ENCODE results near the gene VPS13C. TPM values are rescaled to one million over a fixed set of nuclear protein-coding genes. Genes with fewer than 3 reads are reported as not detected.

VPS13C gene
- total RNA-seq, 3 donors from 2014 or later (not counting 1 experiment from before 2014, with no cell fraction given), result 155 to 204 (median 164) TPM

GRCh38 chr15:61830536-61831330 is 229.5 kb downstream of the VPS13C start:
- peak overlapping the region in 1 of 2 donors; percentile 56 for H3K27ac Mint-ChIP-seq
- H3K4me3 Mint-ChIP-seq, result no peak overlapping the region
- no peaks in the 10 kb centered on the region for H3K9me3 Mint-ChIP-seq
- Histone ChIP-seq H3K4me3 (ENCODE audit: low read length) (no peak overlapping the region), H3K9me3 (ENCODE audit: control insufficient read depth, insufficient read depth, low read length) (no peaks in the 10 kb centered on the region), H3K27me3 (ENCODE audit: control insufficient read depth, insufficient read depth, low read length) (peaks cover 3% of the 10 kb centered on the region), H3K36me3 (ENCODE audit: control insufficient read depth, insufficient read depth, low read length) (no peaks in the 10 kb centered on the region), H3K4me1 (ENCODE audit: control insufficient read depth, insufficient read depth, low read length) (peaks cover 14% of the 10 kb centered on the region), H3K27ac (ENCODE audit: low read length) (no peak overlapping the region)
- H3K36me3 Mint-ChIP-seq, result no peaks in the 10 kb centered on the region
- ATAC-seq (no peak), DNase-seq (no peak)
- TF ChIP-seq, protein P1, sequence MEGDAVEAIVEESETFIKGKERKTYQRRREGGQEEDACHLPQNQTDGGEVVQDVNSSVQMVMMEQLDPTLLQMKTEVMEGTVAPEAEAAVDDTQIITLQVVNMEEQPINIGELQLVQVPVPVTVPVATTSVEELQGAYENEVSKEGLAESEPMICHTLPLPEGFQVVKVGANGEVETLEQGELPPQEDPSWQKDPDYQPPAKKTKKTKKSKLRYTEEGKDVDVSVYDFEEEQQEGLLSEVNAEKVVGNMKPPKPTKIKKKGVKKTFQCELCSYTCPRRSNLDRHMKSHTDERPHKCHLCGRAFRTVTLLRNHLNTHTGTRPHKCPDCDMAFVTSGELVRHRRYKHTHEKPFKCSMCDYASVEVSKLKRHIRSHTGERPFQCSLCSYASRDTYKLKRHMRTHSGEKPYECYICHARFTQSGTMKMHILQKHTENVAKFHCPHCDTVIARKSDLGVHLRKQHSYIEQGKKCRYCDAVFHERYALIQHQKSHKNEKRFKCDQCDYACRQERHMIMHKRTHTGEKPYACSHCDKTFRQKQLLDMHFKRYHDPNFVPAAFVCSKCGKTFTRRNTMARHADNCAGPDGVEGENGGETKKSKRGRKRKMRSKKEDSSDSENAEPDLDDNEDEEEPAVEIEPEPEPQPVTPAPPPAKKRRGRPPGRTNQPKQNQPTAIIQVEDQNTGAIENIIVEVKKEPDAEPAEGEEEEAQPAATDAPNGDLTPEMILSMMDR (IDR thresholded peaks at IDR 0.05), result no peak
- peaks cover 5 to 16% of the 10 kb centered on the region in 2 donors for H3K27me3 Mint-ChIP-seq (ENCODE audit: low read depth in 2 of 2)
- 29% methylated on average over 12 of the region's 12 CpGs for WGBS (ENCODE audit: insufficient coverage)
- intact Hi-C loops (cut with micrococcal nuclease), result loop anchor here (10.0 kb wide), 1 partner anchor 1246 kb away; no protein-coding TSS in a partner anchor
- peaks cover 15 to 21% of the 10 kb centered on the region in 2 donors for H3K4me1 Mint-ChIP-seq

- H3K4me3 ChIP-seq (ENCODE audit: low read length), result no peak overlapping the region
- TF ChIP-seq, protein P1 (IDR thresholded peaks at IDR 0.05), result no peak
- ATAC-seq (no peak), DNase-seq (no peak)
- no peak overlapping the region for H3K27ac ChIP-seq (ENCODE audit: low read length)
- 95% methylated on average over 7 of the region's 7 CpGs for WGBS (ENCODE audit: insufficient coverage)
- H3K27ac Mint-ChIP-seq, result no peak overlapping the region
- no peak overlapping the region for H3K4me3 Mint-ChIP-seq
- H3K27me3 Mint-ChIP-seq (ENCODE audit: low read depth in 2 of 2), result peaks cover 10 to 22% of the 10 kb centered on the region in 2 donors
- H3K9me3 ChIP-seq (ENCODE audit: control insufficient read depth, insufficient read depth, low read length), result no peaks in the 10 kb centered on the region
- H3K4me1 ChIP-seq (ENCODE audit: control insufficient read depth, insufficient read depth, low read length), result peaks cover 9% of the 10 kb centered on the region
- no peaks in the 10 kb centered on the region for H3K27me3 ChIP-seq (ENCODE audit: control insufficient read depth, insufficient read depth, low read length)
- peaks cover 15 to 21% of the 10 kb centered on the region in 2 donors for H3K4me1 Mint-ChIP-seq
- H3K9me3 Mint-ChIP-seq, result no peaks in the 10 kb centered on the region
- no peaks in the 10 kb centered on the region for H3K36me3 ChIP-seq (ENCODE audit: control insufficient read depth, insufficient read depth, low read length)
- intact Hi-C loops (cut with micrococcal nuclease), result no loop called here
- H3K36me3 Mint-ChIP-seq, result no peaks in the 10 kb centered on the region
Measured at GRCh38 chr15:61829514-61829889, 230.7 kb downstream of the VPS13C start.

DNA sequence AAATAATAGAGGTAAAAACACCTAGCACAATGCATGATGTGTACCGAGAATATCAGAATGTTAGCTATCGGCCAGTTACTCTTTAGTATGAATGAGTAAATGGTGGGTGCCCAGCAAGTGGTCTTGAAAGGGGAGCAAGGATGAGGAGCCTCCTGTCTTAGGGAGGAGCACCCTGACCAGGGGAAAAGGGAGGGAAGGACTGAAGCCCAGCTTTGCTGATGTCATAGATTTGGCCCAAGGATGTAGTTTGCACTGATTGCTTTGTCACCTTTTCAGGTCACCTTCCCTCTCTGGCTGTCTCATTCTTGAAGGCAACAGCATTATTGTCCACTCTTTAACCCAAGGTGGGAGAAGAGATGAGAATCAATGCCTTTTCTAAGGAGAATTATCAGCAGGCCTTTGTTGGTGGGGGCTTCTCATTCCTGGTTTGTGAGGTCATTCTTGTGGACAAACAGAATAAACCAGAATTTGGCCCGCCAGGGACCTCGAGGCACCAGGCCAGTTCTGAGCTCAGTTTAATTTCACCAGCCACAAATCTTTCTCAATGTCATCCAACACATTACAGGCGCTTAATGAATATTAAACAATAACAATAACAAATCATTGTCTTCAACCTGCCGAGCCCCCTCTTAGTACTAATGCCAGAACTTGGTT is 231.3 kb downstream of the VPS13C start:
- Mint-ChIP-seq H3K27me3 (ENCODE audit: low read depth in 2 of 2) (peaks cover 16% of the 10 kb centered on the region in 2 donors), H3K27ac (no peak overlapping the region), H3K4me1 (peaks cover 15 to 19% of the 10 kb centered on the region in 2 donors), H3K9me3 (no peaks in the 10 kb centered on the region), H3K36me3 (no peaks in the 10 kb centered on the region), H3K4me3 (no peak overlapping the region)
- 93% methylated on average over 6 of the region's 6 CpGs for WGBS (ENCODE audit: insufficient coverage)
- Histone ChIP-seq H3K36me3 (ENCODE audit: control insufficient read depth, insufficient read depth, low read length) (no peaks in the 10 kb centered on the region), H3K9me3 (ENCODE audit: control insufficient read depth, insufficient read depth, low read length) (no peaks in the 10 kb centered on the region), H3K27me3 (ENCODE audit: control insufficient read depth, insufficient read depth, low read length) (no peaks in the 10 kb centered on the region), H3K4me3 (ENCODE audit: low read length) (no peak overlapping the region), H3K27ac (ENCODE audit: low read length) (no peak overlapping the region), H3K4me1 (ENCODE audit: control insufficient read depth, insufficient read depth, low read length) (peaks cover 9% of the 10 kb centered on the region)
- ATAC-seq (no peak), DNase-seq (no peak)
- TF ChIP-seq, protein P1 (IDR thresholded peaks at IDR 0.05), result no peak
- intact Hi-C loops (cut with micrococcal nuclease), result no loop called here
